Stimulated activated CD4-positive, alpha-beta T cell treated with anti-CD3 and anti-CD28 coated beads, Interleukin-4, amount 100 ng/mL, for 4 hours (primary cell): ENCODE measurements around the gene LRRC4C.

Experiments
- DNase-seq, 2 experiments: peaks; one replicate each; pipeline ENCODE4 v3.0.0-alpha.2; 2020

The LRRC4C gene

GRCh38 chr11:40328890-40329614 is 1130.4 kb downstream of the LRRC4C start:
- DNase-seq, result no peak

DNA sequence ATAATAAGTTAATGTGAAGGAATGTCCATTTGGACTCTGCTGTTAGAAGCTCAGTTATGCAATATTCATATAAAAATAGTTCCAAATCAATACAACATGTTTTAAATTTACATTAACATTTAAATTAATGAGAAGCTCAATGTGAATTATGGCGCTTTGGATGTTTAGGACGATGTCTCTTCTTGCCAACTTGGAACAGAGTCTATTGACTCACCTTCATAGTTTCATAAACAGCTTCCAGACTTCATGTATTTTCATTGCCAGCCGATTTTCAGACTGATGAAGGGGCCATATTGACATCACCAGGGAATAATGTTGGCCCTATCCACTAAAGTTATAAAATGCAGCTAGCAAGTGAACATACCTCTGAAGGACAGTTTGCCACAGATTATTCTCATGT is 1136.2 kb downstream of the LRRC4C start:
- DNase-seq, result no peak

- DNase-seq, result no peak
Observed at GRCh38 chr11:40321537-40321936, 1137.9 kb downstream of the LRRC4C start.

DNA sequence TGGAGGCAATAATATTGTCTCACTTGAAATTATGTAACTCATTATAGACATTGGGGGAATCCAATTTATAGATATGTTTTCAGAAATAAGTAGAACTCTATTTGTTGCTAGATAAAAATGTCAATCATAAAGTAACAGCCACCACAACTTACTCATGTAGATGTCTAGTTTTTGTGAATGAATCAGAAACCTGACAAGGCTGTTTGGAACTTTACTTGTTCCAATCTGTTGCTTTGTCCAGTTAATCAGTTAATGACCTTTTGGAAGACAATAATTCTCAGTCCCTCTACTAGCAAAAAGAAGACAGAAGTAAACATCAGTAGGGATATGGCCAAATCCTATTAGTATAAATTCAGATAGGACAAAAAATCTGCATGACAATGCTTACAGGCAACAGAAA is 1143.3 kb downstream of the LRRC4C start:
- DNase-seq, result no peak

DNA sequence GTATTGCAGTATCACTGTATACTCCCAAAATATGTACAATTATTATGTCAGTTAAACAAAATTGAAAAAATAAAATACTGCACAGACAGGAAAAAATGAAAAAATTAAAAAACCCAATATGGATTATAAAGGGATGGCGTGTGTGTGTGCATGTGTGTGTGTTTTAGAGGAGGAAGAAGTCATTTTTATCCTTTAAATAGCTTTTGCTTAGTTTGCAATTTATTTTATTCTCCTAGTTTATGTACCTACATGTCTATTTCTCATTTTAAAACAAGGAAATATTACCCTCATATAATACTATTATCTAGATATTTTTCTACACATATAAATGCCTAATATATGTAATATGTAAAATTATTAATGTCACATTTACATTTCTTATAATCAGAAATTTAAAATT is 1144.3 kb downstream of the LRRC4C start:
- no peak for DNase-seq

DNA sequence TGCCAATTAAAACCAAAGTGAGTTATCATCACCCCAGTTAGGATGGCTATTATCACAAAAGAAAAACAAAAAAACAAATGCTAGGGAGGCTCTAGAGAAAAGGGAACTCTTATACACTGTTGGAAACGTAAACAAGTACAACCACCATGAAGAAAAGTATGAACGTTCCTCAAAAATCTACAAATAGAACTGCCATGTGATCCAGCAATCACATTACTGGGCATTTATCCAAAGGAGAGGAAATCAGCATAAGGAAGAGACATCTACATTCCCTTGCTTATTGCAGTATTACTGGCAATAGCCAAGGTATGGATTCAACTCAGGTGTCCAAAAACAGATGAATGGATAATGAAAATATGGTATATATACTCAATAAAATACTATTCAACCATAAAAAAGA is 1145.1 kb downstream of the LRRC4C start:
- no peak for DNase-seq

DNA sequence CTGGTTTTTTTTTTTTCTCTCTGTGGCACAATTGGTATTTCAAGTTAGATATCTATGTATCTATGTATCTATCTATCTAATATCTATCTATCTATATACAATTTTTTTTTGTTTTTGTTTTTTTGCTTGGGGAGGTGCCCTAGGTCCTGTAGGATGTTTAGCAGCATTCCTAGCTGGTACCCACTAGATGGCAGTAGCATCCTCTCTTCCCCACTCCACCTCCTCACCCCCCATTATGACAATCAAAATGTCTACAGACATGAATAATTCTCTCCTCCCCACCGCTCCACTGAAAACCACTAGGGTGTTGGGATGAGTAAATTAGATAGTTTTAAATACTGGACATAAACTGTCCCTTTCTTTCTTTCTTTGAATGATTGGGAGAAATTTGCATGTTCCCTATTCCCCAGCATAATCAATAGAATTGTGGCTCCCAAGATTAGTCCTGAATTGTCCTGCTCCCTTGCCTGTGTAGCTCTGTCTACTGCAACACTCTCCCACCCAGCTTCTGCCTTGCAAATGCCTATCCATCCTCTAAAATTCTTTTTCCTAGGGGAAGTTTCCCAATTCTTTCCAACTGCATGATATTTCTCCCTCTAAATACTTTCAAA is 1152.4 kb downstream of the LRRC4C start:
- DNase-seq, result no peak

DNA sequence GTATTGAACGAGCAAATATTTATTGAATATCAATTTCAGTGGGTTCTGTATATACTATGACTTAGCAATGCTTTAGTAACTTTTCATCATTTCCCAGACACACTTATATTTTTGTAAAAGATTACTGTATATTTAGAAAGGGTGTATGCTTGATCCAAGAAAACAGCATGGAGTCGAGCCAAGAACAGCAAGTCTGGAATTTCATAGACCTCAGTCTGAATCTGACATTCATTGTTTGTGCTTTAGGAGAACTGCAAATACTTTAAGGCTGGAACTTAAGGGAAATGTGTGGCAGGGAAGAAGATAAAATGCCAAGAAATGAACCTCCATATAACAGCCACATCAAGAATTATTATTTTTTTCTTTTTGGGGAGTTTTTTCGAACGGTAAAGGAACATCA is 1156.8 kb downstream of the LRRC4C start:
- DNase-seq, result no peak

DNA sequence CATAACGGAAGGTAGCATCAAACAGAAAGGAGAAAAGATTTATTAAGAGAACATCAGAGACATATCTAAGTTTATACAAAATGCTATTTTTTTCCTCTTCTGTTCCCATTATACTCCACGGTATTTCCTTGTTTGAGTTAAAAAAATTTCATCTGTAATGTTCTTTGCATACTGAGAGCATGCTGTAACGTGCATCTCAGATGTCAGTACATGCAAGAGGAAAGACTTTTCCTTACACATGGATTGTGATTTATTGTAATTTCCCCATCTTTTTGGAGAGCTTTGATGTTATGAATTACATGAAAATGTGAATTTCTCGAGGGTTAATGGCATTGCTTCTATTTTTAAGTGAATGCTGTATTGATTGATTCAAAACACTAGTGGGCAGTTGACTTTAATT is 1164.0 kb downstream of the LRRC4C start:
- DNase-seq, result no peak

DNA sequence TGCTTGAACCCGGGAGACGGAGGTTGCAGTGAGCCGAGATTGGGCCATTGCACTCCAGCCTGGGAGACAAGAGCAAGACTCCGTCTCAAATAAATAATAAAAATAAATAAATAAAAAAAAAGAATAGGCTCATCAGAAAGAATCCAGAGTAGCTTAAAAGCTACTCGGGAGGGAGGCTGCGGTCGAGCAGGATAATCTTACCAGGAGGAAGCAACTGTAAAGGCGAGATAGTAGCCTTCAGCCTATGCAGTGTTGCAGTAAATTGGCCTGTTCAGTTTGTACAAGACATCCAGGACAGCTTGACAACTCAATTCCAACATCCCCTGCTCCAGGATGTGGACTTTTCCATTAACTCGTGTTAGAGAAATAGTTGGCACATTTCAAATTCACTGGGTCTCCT is 1164.7 kb downstream of the LRRC4C start:
- no peak for DNase-seq

- DNase-seq, result no peak
Observed at GRCh38 chr11:40294349-40294735, 1165.1 kb downstream of the LRRC4C start.

DNA sequence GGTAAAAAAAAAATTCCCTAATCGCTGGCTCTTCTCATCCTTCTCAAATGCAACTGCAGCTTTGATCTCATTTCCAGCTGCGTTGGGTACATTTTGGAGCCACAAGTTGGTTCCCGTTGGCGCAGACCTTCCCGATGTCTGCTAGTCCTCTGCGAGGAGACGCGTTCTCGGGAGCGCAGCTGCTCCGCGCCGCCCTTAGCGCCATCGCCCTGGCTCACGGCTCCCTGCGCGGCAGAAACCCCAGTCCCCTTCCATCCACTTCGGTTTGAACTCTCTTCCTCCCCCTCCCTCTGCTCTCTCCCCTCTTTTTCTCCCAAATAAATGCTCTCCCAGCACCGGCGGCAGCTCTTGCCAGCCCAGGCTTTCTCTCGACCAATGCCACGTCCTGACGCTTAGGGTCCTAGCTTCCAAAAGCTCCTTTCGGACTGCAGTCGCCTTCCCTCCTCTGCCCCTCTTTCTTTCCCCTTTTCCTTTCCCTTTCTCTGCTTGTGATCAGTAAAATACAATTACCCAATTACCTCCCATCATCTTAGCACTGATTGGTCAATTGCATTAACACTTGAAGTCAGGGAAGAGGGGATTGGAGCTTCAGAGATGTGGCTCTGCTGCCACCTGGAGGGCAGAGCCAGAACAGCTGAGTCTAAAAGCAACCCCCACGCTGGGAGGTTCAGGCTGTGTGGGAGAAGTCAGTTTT is 1165.7 kb downstream of the LRRC4C start:
- DNase-seq, result peak in 1 of 2 experiments; percentile 7

DNA sequence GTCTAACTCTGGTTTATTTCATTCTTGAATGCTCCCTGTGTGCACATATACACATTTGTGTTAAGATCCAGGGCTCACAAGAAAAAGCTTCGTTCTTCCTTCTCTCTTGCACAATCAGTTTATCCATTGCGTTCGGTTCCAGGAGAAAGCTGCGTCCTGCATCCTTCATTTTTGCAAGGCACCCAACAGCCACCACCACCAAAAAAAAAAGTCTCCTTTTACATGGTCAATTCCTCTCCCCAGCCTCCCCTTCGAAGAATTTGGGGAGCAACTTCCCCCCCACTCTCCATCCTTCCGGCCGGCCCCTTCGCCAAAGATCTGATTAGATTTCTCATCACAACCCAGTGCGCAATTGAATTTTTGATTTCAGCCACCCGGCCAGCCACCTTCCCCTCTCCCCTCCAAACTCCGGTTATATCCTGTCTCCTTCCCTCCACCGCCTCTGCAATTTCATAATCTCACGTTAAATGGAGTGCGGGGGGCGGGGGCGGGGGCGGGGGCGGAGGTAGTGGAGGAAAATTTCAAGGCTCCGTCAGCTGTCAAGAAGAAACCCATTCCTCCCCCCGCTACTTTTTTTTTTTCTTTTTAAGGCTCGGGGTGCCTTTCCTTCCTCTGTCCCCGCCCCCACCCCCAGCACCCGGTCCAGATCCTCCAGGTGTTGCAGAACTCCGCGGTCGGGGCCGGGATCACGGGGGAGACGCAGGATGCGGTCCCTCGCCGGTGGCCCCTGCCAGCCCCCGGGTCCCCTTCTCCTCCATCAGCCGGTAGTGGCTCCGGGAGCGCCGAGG is 1166.5 kb downstream of the LRRC4C start:
- DNase-seq, result no peak

- no peak for DNase-seq
Observed at GRCh38 chr11:40291741-40292140, 1167.7 kb downstream of the LRRC4C start.

DNA sequence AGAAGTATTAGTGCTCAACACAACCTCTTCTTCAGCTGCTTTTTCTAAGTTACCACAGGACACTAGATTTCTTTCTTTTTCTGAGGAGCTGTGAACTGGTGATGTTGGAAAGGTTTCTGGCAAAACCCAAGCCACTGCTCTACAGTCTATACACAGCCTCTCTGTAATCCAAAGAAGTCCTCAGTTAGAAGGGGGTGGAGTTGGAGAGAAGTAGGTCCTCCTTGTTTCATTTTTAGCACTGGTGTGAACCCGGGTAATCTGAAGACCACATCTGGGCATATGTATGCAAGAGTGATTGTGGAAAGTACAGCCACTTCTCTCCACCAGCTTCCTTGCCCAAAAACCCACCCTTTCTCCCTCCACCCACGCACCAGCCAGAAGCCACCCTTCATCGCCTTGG is 1168.1 kb downstream of the LRRC4C start:
- no peak for DNase-seq

GRCh38 chr11:40290171-40290631 is 1169.3 kb downstream of the LRRC4C start:
- DNase-seq, result no peak

DNA sequence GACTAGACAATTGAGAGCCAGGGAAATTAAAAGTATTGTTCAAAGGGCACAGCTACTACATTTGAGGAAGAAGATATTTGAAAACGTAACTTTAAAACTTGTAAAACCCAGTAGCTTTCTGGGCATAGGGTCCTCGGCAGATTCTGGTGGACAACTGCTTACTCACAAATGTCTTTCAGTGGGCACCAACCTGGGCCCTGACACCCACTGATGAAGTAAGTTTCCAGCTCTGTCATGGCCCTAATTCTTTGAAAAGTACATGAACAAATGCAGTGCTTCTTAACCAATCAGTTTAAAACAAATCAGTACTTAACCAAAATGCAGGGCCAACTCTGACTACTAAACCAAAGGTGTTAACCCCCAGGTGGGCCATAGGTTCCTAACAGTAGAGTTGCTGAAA is 1170.1 kb downstream of the LRRC4C start:
- DNase-seq, result no peak

DNA sequence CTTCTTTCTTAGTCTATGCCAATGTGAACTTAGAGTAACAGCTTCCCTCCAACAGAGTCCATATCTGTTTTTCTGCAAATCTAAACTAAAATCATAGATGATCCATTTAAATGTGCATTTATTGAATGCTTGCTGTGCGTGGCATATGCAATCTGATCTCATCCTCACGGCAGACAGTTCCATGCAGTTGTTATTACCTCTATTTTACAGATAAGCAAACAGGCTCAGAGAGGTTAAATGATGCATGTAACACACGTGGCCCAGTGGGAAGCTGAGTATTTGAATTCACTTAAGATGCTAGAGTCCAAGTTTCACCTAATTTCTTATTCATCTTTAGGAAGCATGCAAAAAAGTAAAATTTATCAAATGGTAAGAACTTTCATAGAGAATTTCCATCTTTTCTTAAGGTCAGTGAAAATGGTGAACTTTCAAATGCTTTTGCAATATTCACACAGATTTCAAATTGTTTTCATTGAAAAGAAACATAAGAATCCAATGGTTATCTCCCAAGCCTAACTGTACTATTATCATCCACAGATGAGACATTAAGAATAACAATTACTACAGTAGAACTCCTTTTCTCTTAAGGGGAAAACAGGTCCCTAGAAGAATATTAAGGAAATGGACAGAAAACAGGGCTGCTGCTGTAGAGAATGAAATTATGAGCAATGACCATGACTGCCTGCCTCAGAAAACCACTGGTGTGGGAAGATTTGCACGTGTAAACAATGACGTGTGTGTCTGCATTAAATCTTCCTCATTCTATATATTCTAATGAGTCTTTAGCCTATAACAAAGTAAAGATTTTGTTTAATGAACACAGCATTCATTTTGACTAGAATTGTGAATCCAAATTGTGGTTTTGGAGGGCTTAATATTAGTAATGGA is 1171.3 kb downstream of the LRRC4C start:
- DNase-seq, result no peak

DNA sequence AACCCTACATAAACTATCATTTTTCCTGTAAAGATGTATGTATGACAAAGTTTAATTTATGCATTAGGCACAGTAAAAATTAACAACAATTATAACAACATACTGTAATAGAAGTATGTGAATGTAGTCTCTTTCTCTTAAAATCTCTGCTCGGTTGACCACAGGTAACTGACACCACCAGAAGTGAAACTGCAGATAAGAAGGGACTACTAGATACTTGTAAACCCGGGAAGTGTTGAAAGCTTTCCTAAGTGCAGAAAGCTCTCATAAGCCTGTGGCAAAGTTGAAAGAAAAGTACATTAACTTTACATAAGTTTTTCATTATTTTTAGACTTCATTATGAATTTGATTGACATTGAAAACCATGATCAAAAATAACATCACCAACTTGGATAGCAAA is 1173.3 kb downstream of the LRRC4C start:
- DNase-seq, result no peak

- no peak for DNase-seq
Observed at GRCh38 chr11:40285558-40285957, 1173.9 kb downstream of the LRRC4C start.

- no peak for DNase-seq
Observed at GRCh38 chr11:40281052-40281580, 1178.3 kb downstream of the LRRC4C start.
